HEK293T (cell line): ENCODE measurements around the gene ISG20L2.

ENCODE experiments used
- CTCF ChIA-PET: fragments of 350-600 bp; formaldehyde crosslinking; extraction: SDS; loops from one replicate; lab custom pipeline; 2021; ENCODE audit warnings: antibody characterized with exemption, inconsistent platforms; lab: Yijun Ruan, JAX
- POLR2A ChIA-PET: fragments of 350-600 bp; formaldehyde crosslinking; extraction: SDS; loops from one replicate; lab custom pipeline; 2020; ENCODE audit warnings: antibody characterized with exemption, inconsistent platforms; lab: Yijun Ruan, JAX
- DNase-seq: peaks from one replicate; pipeline ENCODE4 v3.0.0; 2012; ENCODE audit warnings: mixed read lengths; ENCODE audit errors: extremely low spot score
- ARNT ChIP-seq: fragments of 450-650 bp; IDR thresholded peaks from 2 replicates; pipeline ENCODE4 v1.6.1; 2017; ENCODE audit warnings: mild to moderate bottlenecking
- BHLHE40 ChIP-seq: fragments of 450-650 bp; IDR thresholded peaks from 2 replicates; pipeline ENCODE4 v1.6.1; 2016; ENCODE audit warnings: mild to moderate bottlenecking, moderate library complexity, borderline replicate concordance
- CTBP1 ChIP-seq: fragments of 450-650 bp; IDR thresholded peaks from 2 replicates; pipeline ENCODE4 v1.6.1; 2016; ENCODE audit warnings: borderline replicate concordance
- ELF4 ChIP-seq: fragments of 450-650 bp; IDR thresholded peaks from 2 replicates; pipeline ENCODE4 v1.6.1; 2017; ENCODE audit warnings: antibody characterized with exemption
- FOXA1 ChIP-seq: fragments of 450-650 bp; IDR thresholded peaks from 2 replicates; pipeline ENCODE4 v1.6.1; 2016; ENCODE audit warnings: mild to moderate bottlenecking
- FOXK2 ChIP-seq: fragments of 450-650 bp; IDR thresholded peaks from 2 replicates; pipeline ENCODE4 v1.6.1; 2016; ENCODE audit warnings: mild to moderate bottlenecking
- FOXM1 ChIP-seq: fragments of 450-650 bp; IDR thresholded peaks from 2 replicates; pipeline ENCODE4 v1.6.1; 2017; ENCODE audit warnings: mild to moderate bottlenecking, borderline replicate concordance
- HDGF ChIP-seq: fragments of 450-650 bp; IDR thresholded peaks from 2 replicates; pipeline ENCODE4 v1.6.1; 2017; ENCODE audit warnings: antibody characterized with exemption, borderline replicate concordance
- L3MBTL2 ChIP-seq: fragments of 450-650 bp; conservative IDR thresholded peaks from 2 replicates; pipeline ENCODE4 v1.6.1; 2016; ENCODE audit warnings: mild to moderate bottlenecking
- LEF1 ChIP-seq: fragments of 450-650 bp; IDR thresholded peaks from 2 replicates; pipeline ENCODE4 v1.6.1; 2017; ENCODE audit warnings: mild to moderate bottlenecking, borderline replicate concordance
- NFRKB ChIP-seq: fragments of 450-650 bp; IDR thresholded peaks from 2 replicates; pipeline ENCODE4 v1.6.1; 2016; ENCODE audit warnings: mild to moderate bottlenecking, moderate library complexity
- PKNOX1 ChIP-seq: fragments of 450-650 bp; IDR thresholded peaks from 2 replicates; pipeline ENCODE4 v1.6.1; 2016
- SP1 ChIP-seq: fragments of 450-650 bp; IDR thresholded peaks from 2 replicates; pipeline ENCODE4 v1.6.1; 2017
- SUZ12 ChIP-seq: fragments of 450-650 bp; IDR thresholded peaks from 2 replicates; pipeline ENCODE4 v1.6.1; 2016; ENCODE audit warnings: mild to moderate bottlenecking
- TARDBP ChIP-seq: fragments of 450-650 bp; IDR thresholded peaks from 2 replicates; pipeline ENCODE4 v1.6.1; 2016
- ZNF384 ChIP-seq: fragments of 450-650 bp; IDR thresholded peaks from 2 replicates; pipeline ENCODE4 v1.6.1; 2016

The ISG20L2 gene

GRCh38 chr1:156744344-156744743, 15.8 kb upstream of the ISG20L2 start:
- DNase-seq: no peak
- CTCF ChIA-PET: no interaction called here
- TF ChIP-seq CTBP1 (no peak), NFRKB (no peak)
- POLR2A ChIA-PET: interaction anchor here (0.7 kb wide), 1 partner anchor 24 kb away, joined by 3 read pairs; no protein-coding TSS in a partner anchor

- POLR2A ChIA-PET: interaction anchor here (3.2 kb wide), 1 partner anchor 8 kb away, joined by 60 read pairs; the partner anchor contains the start of gene HDGF
- TF ChIP-seq HDGF: no peak
- TF ChIP-seq FOXM1: no peak
- TF ChIP-seq SUZ12: no peak
- TF ChIP-seq TARDBP: no peak
- no peak for TF ChIP-seq PKNOX1
- no peak for TF ChIP-seq FOXA1
- TF ChIP-seq ELF4: no peak
- no peak for TF ChIP-seq ARNT
- no peak for TF ChIP-seq LEF1
- TF ChIP-seq CTBP1: no peak
- TF ChIP-seq ZNF384: no peak
- no peak for TF ChIP-seq SP1
- no peak for TF ChIP-seq L3MBTL2
- TF ChIP-seq FOXK2: no peak
- TF ChIP-seq BHLHE40: no peak
- DNase-seq: no peak
- CTCF ChIA-PET: no interaction called here
These were observed 15.1 kb upstream of the ISG20L2 start for GRCh38 chr1:156743367-156744302.

- ChIA-PET POLR2A (interaction anchor here (0.8 to 3.2 kb wide), 3 partner anchors 9 to 15 kb away, joined by 3 to 60 read pairs (median 8); partner anchors contain the start of genes HDGF, ISG20L2 and METTL25B), CTCF (interaction anchor here (1.0 kb wide), 1 partner anchor 53 kb away, joined by 5 read pairs; no protein-coding TSS in a partner anchor)
- TF ChIP-seq CTBP1: no peak
- TF ChIP-seq FOXM1: no peak
- TF ChIP-seq ZNF384: no peak
- TF ChIP-seq NFRKB: no peak
- TF ChIP-seq SP1: no peak
- no peak for TF ChIP-seq FOXK2
- TF ChIP-seq SUZ12: no peak
- TF ChIP-seq TARDBP: no peak
- no peak for TF ChIP-seq ARNT
- no peak for DNase-seq
These were observed 14.2 kb upstream of the ISG20L2 start for GRCh38 chr1:156742801-156743200.

GRCh38 chr1:156742017-156742416, 13.5 kb upstream of the ISG20L2 start:
- ChIA-PET CTCF (interaction anchor here (1.0 to 1.2 kb wide), 2 partner anchors 52 to 120 kb away, joined by 5 read pairs; no protein-coding TSS in a partner anchor), POLR2A (interaction anchor here (0.6 to 3.9 kb wide), 5 partner anchors 9 to 26 kb away, joined by 3 to 123 read pairs (median 8); partner anchors contain the start of genes HDGF, ISG20L2, METTL25B and PRCC)
- TF ChIP-seq PKNOX1: no peak
- no peak for TF ChIP-seq ZNF384
- TF ChIP-seq CTBP1: no peak
- TF ChIP-seq SP1: no peak
- no peak for TF ChIP-seq SUZ12
- no peak for TF ChIP-seq ARNT
- no peak for TF ChIP-seq HDGF
- TF ChIP-seq L3MBTL2: no peak
- TF ChIP-seq LEF1: no peak
- TF ChIP-seq ELF4: no peak
- TF ChIP-seq FOXA1: no peak
- TF ChIP-seq TARDBP: no peak
- no peak for TF ChIP-seq NFRKB
- TF ChIP-seq BHLHE40: no peak
- TF ChIP-seq FOXM1: no peak
- TF ChIP-seq FOXK2: no peak
- DNase-seq: no peak

- DNase-seq: no peak
- ChIA-PET CTCF (interaction anchor here (0.6 to 2.2 kb wide), 7 partner anchors 15 to 121 kb away, joined by 3 to 12 read pairs (median 5); no protein-coding TSS in a partner anchor), POLR2A (interaction anchor here (0.6 to 3.9 kb wide), 20 partner anchors 10 to 160 kb away, joined by 3 to 123 read pairs (median 4); partner anchors contain the start of genes CRABP2, HDGF, ISG20L2 and METTL25B)
- TF ChIP-seq CTBP1: no peak
- no peak for TF ChIP-seq TARDBP
- TF ChIP-seq FOXM1: no peak
- TF ChIP-seq NFRKB: no peak
- no peak for TF ChIP-seq ARNT
- no peak for TF ChIP-seq SUZ12
- TF ChIP-seq LEF1: no peak
- TF ChIP-seq ZNF384: no peak
- TF ChIP-seq HDGF: no peak
- no peak for TF ChIP-seq FOXA1
- TF ChIP-seq L3MBTL2: no peak
- no peak for TF ChIP-seq BHLHE40
- TF ChIP-seq ELF4: no peak
- no peak for TF ChIP-seq SP1
These were observed 13.0 kb upstream of the ISG20L2 start for GRCh38 chr1:156741481-156741983.
